Measurements from ENCODE around the gene PPP1R1B.

Gene PPP1R1B

DNA sequence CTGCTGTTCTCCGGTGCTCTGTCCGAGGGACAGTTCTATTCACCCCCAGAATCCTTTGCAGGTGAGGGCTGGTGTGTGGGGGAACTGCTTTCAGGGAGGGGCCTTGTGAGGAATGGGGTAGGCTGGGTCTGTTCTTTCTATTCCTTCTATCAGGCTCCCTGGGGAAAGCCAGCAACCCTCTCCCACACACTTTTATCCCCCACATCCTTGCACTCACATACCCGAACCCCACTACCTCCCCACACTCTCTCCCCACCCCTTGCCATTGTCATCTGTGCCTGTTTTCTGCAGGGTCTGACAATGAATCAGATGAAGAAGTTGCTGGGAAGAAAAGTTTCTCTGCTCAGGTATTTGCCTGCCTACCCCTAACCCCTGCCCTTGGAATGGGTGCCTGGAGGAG, 32.0 kb downstream of the PPP1R1B start:
- H3K27me3 ChIP-seq, result no peaks in the 10 kb centered on the region
- H3K27ac ChIP-seq, result peak overlapping the region in 8 of 11 experiments; percentile 29 to 83 (median 75); a peak in 11 of 22 replicates
- no peak overlapping the region for H3K4me3 ChIP-seq
- no peaks in the 10 kb centered on the region for H3K9me3 ChIP-seq (replicated peaks in 1 of 11)
- peaks cover 21 to 84% (median 59%) of the 10 kb centered on the region in 11 experiments for H3K36me3 ChIP-seq
- H3K4me2 ChIP-seq, result peak overlapping the region; percentile 69 to 99 (median 93)
- H4K20me1 ChIP-seq, result peaks cover 31 to 91% (median 62%) of the 10 kb centered on the region in 11 experiments; a peak in 21 of 22 replicates
- TF ChIP-seq Cebpa-rat (IDR thresholded peaks at IDR 0.05), result no peak
- peaks cover 49 to 73% (median 62%) of the 10 kb centered on the region in 10 experiments for H3K4me1 ChIP-seq
- H3K9ac ChIP-seq, result peak overlapping the region in 9 of 11 experiments; percentile 7 to 70 (median 45); a peak in 10 of 22 replicates

DNA sequence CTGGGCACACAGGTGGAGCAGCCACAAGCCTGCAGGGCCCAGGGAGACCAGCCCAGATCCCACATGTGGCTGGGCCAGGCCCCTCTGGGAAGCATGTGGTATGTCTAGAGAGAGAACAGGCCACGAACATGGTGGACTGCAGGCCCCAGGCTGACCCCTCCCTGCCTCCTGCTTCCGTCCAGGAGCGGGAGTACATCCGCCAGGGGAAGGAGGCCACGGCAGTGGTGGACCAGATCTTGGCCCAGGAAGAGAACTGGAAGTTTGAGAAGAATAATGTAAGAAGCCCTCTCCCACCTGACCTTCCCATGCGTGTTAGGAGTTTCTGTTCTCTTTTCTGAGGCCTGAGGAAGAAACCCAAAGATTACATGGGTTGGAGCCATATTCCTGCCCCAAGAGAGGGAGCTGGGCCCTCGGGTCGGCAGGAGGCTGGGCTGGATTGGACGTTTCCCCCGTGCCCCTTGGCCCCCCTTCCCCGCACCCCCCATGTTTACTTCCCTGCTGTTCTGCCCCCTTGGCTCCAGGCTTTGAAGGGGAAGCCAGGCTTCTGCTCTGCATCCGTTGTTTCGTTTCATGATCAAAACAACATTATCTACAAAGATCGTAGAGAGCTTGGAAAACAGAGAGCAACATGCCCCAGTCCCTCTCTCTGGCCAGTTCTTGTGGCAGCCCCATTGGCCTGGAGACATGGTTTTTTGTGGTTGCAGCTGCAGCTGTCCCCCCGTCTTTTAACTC, 32.7 kb downstream of the PPP1R1B start:
- H3K27me3 ChIP-seq, result no peaks in the 10 kb centered on the region
- H3K9me3 ChIP-seq (replicated peaks in 1 of 11), result no peaks in the 10 kb centered on the region
- H4K20me1 ChIP-seq, result peaks cover 25 to 91% (median 62%) of the 10 kb centered on the region in 11 experiments; a peak in 21 of 22 replicates
- no peak for TF ChIP-seq Cebpa-rat (IDR thresholded peaks at IDR 0.05)
- H3K4me1 ChIP-seq, result peaks cover 49 to 80% (median 68%) of the 10 kb centered on the region in 10 experiments
- peak overlapping the region; percentile 30 to 83 (median 74); a peak in 20 of 22 replicates for H3K27ac ChIP-seq
- H3K9ac ChIP-seq, result peak overlapping the region; percentile 9 to 74 (median 65); a peak in 19 of 22 replicates
- H3K4me2 ChIP-seq, result peak overlapping the region; percentile 69 to 99 (median 93)
- peak overlapping the region in 7 of 10 experiments; percentile 22 to 57 (median 44); a peak in 13 of 20 replicates for H3K4me3 ChIP-seq
- peaks cover 21 to 83% (median 52%) of the 10 kb centered on the region in 11 experiments for H3K36me3 ChIP-seq

DNA sequence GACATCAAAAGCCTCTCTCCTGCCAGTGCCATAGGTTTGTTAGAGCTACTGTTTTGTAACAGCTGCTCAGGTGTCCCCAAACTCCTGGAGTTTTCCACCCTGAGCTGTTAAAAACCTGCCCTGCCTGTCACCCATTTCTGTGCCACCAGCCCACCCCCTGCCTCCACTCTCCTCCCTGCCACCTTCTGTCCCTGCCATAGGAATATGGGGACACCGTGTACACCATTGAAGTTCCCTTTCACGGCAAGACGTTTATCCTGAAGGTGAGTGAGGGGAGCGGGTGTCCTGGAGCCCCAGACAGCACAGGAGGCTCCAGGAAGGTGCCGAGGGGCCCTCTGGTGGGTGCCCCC, 33.2 kb downstream of the PPP1R1B start:
- Histone ChIP-seq H3K27ac (peak overlapping the region; percentile 30 to 83 (median 74); a peak in 20 of 22 replicates), H3K4me2 (peak overlapping the region; percentile 69 to 99 (median 93)), H3K9ac (peak overlapping the region; percentile 9 to 74 (median 65); a peak in 19 of 22 replicates), H4K20me1 (peaks cover 19 to 91% (median 62%) of the 10 kb centered on the region in 11 experiments; a peak in 19 of 22 replicates), H3K36me3 (peaks cover 21 to 77% (median 49%) of the 10 kb centered on the region in 11 experiments), H3K4me3 (peak overlapping the region in 6 of 10 experiments; percentile 24 to 57 (median 45); a peak in 11 of 20 replicates), H3K27me3 (peaks cover 0 to under 1% (median 0%) of the 10 kb centered on the region in 11 experiments; a peak in 1 of 22 replicates), H3K9me3 (replicated peaks in 1 of 11) (no peaks in the 10 kb centered on the region), H3K4me1 (peaks cover 49 to 80% (median 74%) of the 10 kb centered on the region in 10 experiments)
- TF ChIP-seq Cebpa-rat (IDR thresholded peaks at IDR 0.05), result no peak

DNA sequence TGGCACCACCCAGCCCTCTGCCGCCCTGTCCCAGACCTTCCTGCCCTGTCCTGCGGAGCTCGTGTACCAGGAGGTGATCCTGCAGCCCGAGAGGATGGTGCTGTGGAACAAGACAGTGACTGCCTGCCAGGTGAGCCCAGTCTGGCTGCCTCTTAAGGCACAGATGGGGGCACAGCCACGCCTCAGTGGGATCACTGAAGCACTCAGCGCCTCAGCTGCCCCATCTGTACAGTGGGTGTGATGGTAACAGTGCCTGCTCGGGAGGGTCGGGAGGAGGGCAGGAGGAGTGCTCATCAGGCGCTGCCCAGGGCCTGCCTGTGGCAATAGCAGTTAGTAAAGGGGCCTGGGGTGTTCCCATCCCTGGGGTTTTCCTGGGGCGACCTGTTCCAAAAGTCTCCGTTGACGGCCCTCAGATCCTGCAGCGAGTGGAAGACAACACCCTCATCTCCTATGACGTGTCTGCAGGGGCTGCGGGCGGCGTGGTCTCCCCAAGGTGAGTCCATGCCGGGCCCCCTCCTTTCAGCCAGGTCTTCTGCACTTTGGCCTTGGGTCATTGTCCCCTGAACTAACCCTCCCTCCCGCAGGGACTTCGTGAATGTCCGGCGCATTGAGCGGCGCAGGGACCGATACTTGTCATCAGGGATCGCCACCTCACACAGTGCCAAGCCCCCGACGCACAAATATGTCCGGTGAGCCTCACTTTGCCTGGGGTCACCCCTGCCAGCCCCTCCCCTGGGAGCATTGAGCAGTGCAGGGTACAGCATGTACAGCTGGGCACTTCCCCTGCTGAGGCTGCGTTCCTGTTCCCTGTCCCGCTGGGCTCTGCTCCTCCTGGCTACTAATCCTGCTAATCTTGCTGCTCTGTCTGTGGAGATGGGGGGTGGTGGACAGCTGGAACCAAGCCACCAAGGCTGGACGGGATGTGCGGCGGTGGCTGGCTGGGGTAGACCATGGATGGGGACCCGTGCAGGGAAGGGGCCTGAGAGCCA, 33.9 kb downstream of the PPP1R1B start:
- Histone ChIP-seq H3K4me2 (peak overlapping the region; percentile 69 to 99 (median 93)), H3K27ac (peak overlapping the region; percentile 30 to 83 (median 74); a peak in 19 of 22 replicates), H3K9me3 (replicated peaks in 1 of 11) (no peaks in the 10 kb centered on the region), H3K9ac (peak overlapping the region; percentile 9 to 74 (median 65); a peak in 19 of 22 replicates), H3K4me1 (peaks cover 49 to 85% (median 81%) of the 10 kb centered on the region in 10 experiments), H3K4me3 (peak overlapping the region in 6 of 10 experiments; percentile 24 to 57 (median 45); a peak in 9 of 20 replicates), H4K20me1 (peaks cover 12 to 91% (median 56%) of the 10 kb centered on the region in 11 experiments; a peak in 19 of 22 replicates), H3K27me3 (peaks cover 0 to 7% (median 0%) of the 10 kb centered on the region in 11 experiments; a peak in 5 of 22 replicates), H3K36me3 (peaks cover 21 to 72% (median 49%) of the 10 kb centered on the region in 11 experiments)
- no peak for TF ChIP-seq Cebpa-rat (IDR thresholded peaks at IDR 0.05)

DNA sequence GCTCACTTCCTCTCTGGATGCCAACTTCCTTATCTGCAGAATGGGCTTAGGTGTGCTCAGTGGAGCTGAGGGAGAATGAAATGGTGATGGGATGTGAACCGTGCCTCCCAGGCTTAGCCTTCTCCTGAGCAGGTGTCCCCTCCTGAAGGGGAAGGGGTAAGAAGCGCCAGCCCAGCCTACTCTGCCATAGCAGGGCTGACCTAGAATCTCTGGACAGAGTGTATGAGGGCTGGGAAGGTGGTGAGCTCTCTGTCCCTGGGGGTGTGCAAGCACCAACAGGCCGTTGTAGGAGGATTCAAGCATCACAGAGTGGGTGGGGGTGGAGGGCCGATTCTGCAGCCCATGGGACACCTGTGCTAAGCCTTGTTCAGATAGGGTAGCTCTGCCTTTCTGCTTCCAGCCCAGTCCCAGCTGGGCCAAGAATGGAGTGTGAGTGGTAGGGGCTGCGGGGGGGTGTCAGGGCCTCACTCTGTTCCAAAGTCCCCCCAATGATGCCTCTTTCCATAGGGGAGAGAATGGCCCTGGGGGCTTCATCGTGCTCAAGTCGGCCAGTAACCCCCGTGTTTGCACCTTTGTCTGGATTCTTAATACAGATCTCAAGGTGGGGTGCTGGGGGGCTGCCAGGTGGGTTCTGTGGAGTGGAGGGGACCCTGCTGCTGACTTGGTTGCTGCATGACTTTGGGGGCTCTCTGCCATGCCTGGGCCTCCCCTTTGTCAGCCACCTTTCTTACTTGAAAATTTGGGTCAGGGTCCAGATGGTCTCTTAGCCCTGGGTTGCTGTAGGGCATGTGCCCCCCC, 35.2 kb downstream of the PPP1R1B start:
- H3K27me3 ChIP-seq, result peaks cover 10 to 20% (median 12%) of the 10 kb centered on the region in 11 experiments
- peak overlapping the region; percentile 69 to 99 (median 93) for H3K4me2 ChIP-seq
- H3K9ac ChIP-seq, result peak overlapping the region in 1 of 11 experiments; percentile 2; a peak in 1 of 22 replicates
- no peak for TF ChIP-seq Cebpa-rat (IDR thresholded peaks at IDR 0.05)
- H3K9me3 ChIP-seq (replicated peaks in 1 of 11), result no peaks in the 10 kb centered on the region
- no peak overlapping the region for H3K4me3 ChIP-seq
- H3K4me1 ChIP-seq, result peaks cover 49 to 96% (median 93%) of the 10 kb centered on the region in 10 experiments
- peaks cover 2 to 93% (median 45%) of the 10 kb centered on the region in 11 experiments; a peak in 19 of 22 replicates for H4K20me1 ChIP-seq
- no peak overlapping the region for H3K27ac ChIP-seq
- H3K36me3 ChIP-seq, result peaks cover 21 to 61% (median 41%) of the 10 kb centered on the region in 11 experiments

DNA sequence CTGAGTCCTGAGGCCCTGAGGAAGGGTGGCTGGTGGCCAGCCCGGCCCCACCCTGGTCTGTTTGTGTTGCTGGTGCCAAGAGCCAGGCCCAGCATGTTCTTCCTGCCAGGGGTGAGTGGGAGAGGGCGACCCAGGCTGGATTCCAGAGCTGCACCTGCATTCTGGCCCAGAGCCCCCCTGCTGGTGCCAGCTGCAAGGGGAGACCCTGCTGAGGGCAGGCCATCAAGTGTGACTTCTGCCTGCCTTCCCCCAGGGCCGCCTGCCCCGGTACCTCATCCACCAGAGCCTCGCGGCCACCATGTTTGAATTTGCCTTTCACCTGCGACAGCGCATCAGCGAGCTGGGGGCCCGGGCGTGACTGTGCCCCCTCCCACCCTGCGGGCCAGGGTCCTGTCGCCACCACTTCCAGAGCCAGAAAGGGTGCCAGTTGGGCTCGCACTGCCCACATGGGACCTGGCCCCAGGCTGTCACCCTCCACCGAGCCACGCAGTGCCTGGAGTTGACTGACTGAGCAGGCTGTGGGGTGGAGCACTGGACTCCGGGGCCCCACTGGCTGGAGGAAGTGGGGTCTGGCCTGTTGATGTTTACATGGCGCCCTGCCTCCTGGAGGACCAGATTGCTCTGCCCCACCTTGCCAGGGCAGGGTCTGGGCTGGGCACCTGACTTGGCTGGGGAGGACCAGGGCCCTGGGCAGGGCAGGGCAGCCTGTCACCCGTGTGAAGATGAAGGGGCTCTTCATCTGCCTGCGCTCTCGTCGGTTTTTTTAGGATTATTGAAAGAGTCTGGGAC, 36.0 kb downstream of the PPP1R1B start:
- Histone ChIP-seq H3K27me3 (peaks cover 18 to 28% (median 20%) of the 10 kb centered on the region in 11 experiments), H3K4me3 (no peak overlapping the region), H3K4me2 (peak overlapping the region; percentile 1 to 99 (median 93); a peak in 18 of 22 replicates), H3K9ac (peak overlapping the region in 1 of 11 experiments; percentile 25; a peak in 1 of 22 replicates), H3K36me3 (peaks cover 21 to 53% (median 34%) of the 10 kb centered on the region in 11 experiments), H3K27ac (no peak overlapping the region), H4K20me1 (peaks cover 0 to 91% (median 37%) of the 10 kb centered on the region in 11 experiments; a peak in 18 of 22 replicates), H3K4me1 (peaks cover 50 to 97% (median 95%) of the 10 kb centered on the region in 10 experiments), H3K9me3 (replicated peaks in 1 of 11) (no peaks in the 10 kb centered on the region)
- no peak for TF ChIP-seq Cebpa-rat (IDR thresholded peaks at IDR 0.05)

DNA sequence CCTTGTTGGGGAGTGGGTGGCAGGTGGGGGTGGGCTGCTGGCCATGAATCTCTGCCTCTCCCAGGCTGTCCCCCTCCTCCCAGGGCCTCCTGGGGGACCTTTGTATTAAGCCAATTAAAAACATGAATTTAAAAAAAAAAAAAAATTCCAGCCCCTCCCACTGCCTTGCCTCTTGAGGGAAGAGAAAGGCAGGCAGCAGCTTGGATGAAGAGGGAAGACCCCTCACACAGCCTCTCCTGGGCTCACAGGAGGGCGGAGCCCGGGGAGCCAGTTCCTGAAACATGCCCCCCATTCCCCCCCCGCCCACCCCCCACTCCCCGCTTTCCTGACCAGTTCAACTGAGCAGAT, 36.6 kb downstream of the PPP1R1B start:
- Histone ChIP-seq H3K27me3 (peaks cover 24 to 34% (median 26%) of the 10 kb centered on the region in 11 experiments), H3K27ac (no peak overlapping the region), H3K4me3 (no peak overlapping the region), H4K20me1 (peaks cover 0 to 85% (median 32%) of the 10 kb centered on the region in 11 experiments; a peak in 18 of 22 replicates), H3K4me2 (peak overlapping the region in 9 of 11 experiments; percentile 69 to 99 (median 94); a peak in 17 of 22 replicates), H3K36me3 (peaks cover 21 to 48% (median 32%) of the 10 kb centered on the region in 11 experiments), H3K9me3 (replicated peaks in 1 of 11) (no peaks in the 10 kb centered on the region), H3K9ac (0 out of 22 replicates have a peak overlapping the region, but pooled peaks of 1 of the 11 experiments have one; percentile 25), H3K4me1 (peaks cover 46 to 95% (median 93%) of the 10 kb centered on the region in 10 experiments)
- TF ChIP-seq Cebpa-rat (IDR thresholded peaks at IDR 0.05), result no peak
